Keratinocyte (primary cell): ENCODE data around the gene TLR9. TPM values are rescaled to one million over a fixed set of nuclear protein-coding genes. Genes with fewer than 3 reads are reported as not detected.

Source experiments
- DNase-seq: peaks from one replicate; pipeline ENCODE4 v3.0.0-alpha.2; 2011; ENCODE audit warnings: low read depth, missing footprints, low spot score
- FAIRE-seq: peaks from 2 replicates; lab custom pipeline; 2011; peaks lifted over from hg19 to GRCh38; lab: Jason Lieb, UNC
- H2AFZ ChIP-seq: 2 replicates; pipeline ENCODE4 v1.6.0; 2012; ENCODE audit warnings: low read length, control low read depth, inconsistent platforms; ENCODE audit not compliant: control insufficient read depth
- H3K27ac ChIP-seq: 2 replicates; pipeline ENCODE4 v1.5.1; 2011; ENCODE audit warnings: low read length; ENCODE audit not compliant: control insufficient read depth, insufficient read depth
- H3K27me3 ChIP-seq: 3 replicates; pipeline ENCODE4 v1.6.0; 2011; ENCODE audit warnings: low read length; ENCODE audit not compliant: control insufficient read depth, insufficient read depth; ENCODE audit errors: extremely low read depth
- H3K36me3 ChIP-seq, 2 experiments: 2 replicates in 1 of 2; 3 replicates in 1 of 2; pipeline ENCODE4 v1.5.1; 2011; ENCODE audit warnings: low read length in 2 of 2, mild to moderate bottlenecking in 1 of 2; ENCODE audit not compliant: control insufficient read depth in 2 of 2, insufficient read depth in 2 of 2; ENCODE audit errors: extremely low read depth in 1 of 2
- H3K4me1 ChIP-seq: 3 replicates; pipeline ENCODE4 v1.5.1; 2011; ENCODE audit warnings: low read length; ENCODE audit not compliant: control insufficient read depth, insufficient read depth; ENCODE audit errors: extremely low read depth
- H3K4me2 ChIP-seq: 3 replicates; pipeline ENCODE4 v1.6.0; 2011; ENCODE audit warnings: low read depth, low read length; ENCODE audit not compliant: control insufficient read depth, insufficient read depth; ENCODE audit errors: extremely low read depth
- H3K4me3 ChIP-seq, 3 experiments: fragments of 200-600 bp in 1 of 3; sonication (generic) in 1 of 3; 2 replicates in 2 of 3; 3 replicates in 1 of 3; pipeline ENCODE4 v1.5.1; 2011 to 2016; ENCODE audit warnings: low read length in 3 of 3, mild to moderate bottlenecking in 3 of 3, control low read depth in 2 of 3, inconsistent platforms in 1 of 3, low read depth in 1 of 3, mixed read lengths in 1 of 3, mixed run types in 1 of 3, moderate library complexity in 1 of 3; ENCODE audit not compliant: control insufficient read depth in 2 of 3, insufficient read depth in 2 of 3; ENCODE audit errors: extremely low read depth in 1 of 3
- H3K79me2 ChIP-seq: 2 replicates; pipeline ENCODE4 v1.6.0; 2012; ENCODE audit warnings: low read length; ENCODE audit not compliant: control insufficient read depth, insufficient read depth
- H3K9ac ChIP-seq: 3 replicates; pipeline ENCODE4 v1.6.0; 2011; ENCODE audit warnings: low read length; ENCODE audit not compliant: control insufficient read depth, insufficient read depth; ENCODE audit errors: extremely low read depth
- H3K9me1 ChIP-seq: 3 replicates; pipeline ENCODE4 v1.6.0; 2011; ENCODE audit warnings: low read length; ENCODE audit not compliant: control insufficient read depth, insufficient read depth; ENCODE audit errors: extremely low read depth
- H3K9me3 ChIP-seq: 2 replicates; pipeline ENCODE4 v1.5.1; 2012; ENCODE audit warnings: low read depth, low read length; ENCODE audit not compliant: control insufficient read depth
- H4K20me1 ChIP-seq: 3 replicates; pipeline ENCODE4 v1.6.0; 2011; ENCODE audit warnings: low read length; ENCODE audit not compliant: control insufficient read depth, insufficient read depth; ENCODE audit errors: extremely low read depth
- EZH2 ChIP-seq: IDR thresholded peaks from one replicate; pipeline ENCODE4 v1.6.1; 2012; ENCODE audit warnings: inconsistent platforms, mild to moderate bottlenecking, low read length, moderate library complexity
- dilution Hi-C: fragments of 300-500 bp; cut with MboI; formaldehyde crosslinking; loops from one replicate; pipeline ENCODE4 v1.7.0; 2020; ENCODE audit warnings: low sequenced_read_pairs; ENCODE audit not compliant: extremely low pct_ligation_motif_present
- polyA plus RNA-seq, 5 experiments: library from polyadenylated mRNA; depleted of rRNA in 3 of 5; stranded (reverse) in 3 of 5; stranded (forward) in 1 of 5; unstranded in 1 of 5; fragments of >200 nt; gene quantifications; 1 replicate in 1 of 5; 2 replicates in 3 of 5; 3 replicates in 1 of 5; pipeline versions ENCODE4 v1.2.1 to v1.2.3, GENCODE V29; 2011 to 2012; ENCODE audit warnings: missing spikeins in 2 of 5, low read depth in 1 of 5, low replicate concordance in 1 of 5
- TF ChIP-seq, protein P1 (sequence below), 3 experiments: IDR thresholded peaks in 1 of 3; conservative IDR thresholded peaks in 1 of 3; optimal IDR thresholded peaks in 1 of 3; 2 replicates in 2 of 3; 3 replicates in 1 of 3; pipeline versions ENCODE3 to v1.5.1; 2011; ENCODE audit warnings: low read length in 3 of 3, mild to moderate bottlenecking in 3 of 3, moderate library complexity in 2 of 3, control low read depth in 1 of 3, inconsistent platforms in 1 of 3; ENCODE audit not compliant: insufficient read depth in 2 of 3; ENCODE audit errors: extremely low read depth in 1 of 3

Gene TLR9
- polyA plus RNA-seq, 1 donor (not counting 4 experiments of a cell fraction or from before 2014, with no cell fraction given) = not detected

DNA sequence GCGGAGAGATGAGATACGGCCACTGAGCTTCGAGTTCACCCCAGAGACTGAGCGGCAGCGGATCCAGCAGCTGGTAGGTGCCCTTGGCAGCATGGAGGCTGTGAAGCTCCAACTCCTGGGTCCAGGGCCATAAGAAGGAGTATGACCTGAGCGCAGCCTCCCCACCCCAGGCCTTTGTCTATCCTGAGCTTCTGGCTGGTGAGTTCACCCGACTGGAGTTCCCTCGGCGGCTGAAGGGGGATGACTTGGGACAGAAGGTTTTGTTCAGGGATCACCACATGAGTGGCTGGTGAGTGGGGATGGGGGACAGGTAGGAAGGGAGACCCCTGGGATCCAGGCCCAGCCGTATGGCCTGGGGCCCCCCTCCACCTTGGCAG lies 22.7 kb upstream of the TLR9 start:
- Histone ChIP-seq H3K4me3 (no peak overlapping the region), H3K36me3 (peaks cover 13 to 16% of the 10 kb centered on the region in 2 experiments), H3K27me3 (no peaks in the 10 kb centered on the region), H3K4me2 (no peak overlapping the region), H3K4me1 (peaks cover 29% of the 10 kb centered on the region), H3K79me2 (no peaks in the 10 kb centered on the region), H3K9me3 (no peaks in the 10 kb centered on the region), H3K9ac (no peak overlapping the region), H3K9me1 (no peaks in the 10 kb centered on the region), H2AFZ (no peak overlapping the region), H4K20me1 (no peaks in the 10 kb centered on the region), H3K27ac (no peak overlapping the region)
- DNase-seq = no peak
- no peak for FAIRE-seq
- dilution Hi-C loops = no loop called here
- TF ChIP-seq, protein P1, sequence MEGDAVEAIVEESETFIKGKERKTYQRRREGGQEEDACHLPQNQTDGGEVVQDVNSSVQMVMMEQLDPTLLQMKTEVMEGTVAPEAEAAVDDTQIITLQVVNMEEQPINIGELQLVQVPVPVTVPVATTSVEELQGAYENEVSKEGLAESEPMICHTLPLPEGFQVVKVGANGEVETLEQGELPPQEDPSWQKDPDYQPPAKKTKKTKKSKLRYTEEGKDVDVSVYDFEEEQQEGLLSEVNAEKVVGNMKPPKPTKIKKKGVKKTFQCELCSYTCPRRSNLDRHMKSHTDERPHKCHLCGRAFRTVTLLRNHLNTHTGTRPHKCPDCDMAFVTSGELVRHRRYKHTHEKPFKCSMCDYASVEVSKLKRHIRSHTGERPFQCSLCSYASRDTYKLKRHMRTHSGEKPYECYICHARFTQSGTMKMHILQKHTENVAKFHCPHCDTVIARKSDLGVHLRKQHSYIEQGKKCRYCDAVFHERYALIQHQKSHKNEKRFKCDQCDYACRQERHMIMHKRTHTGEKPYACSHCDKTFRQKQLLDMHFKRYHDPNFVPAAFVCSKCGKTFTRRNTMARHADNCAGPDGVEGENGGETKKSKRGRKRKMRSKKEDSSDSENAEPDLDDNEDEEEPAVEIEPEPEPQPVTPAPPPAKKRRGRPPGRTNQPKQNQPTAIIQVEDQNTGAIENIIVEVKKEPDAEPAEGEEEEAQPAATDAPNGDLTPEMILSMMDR (optimal IDR thresholded peaks at IDR 0.05 in 1 of 3, IDR thresholded peaks at IDR 0.05 in 1 of 3, conservative IDR thresholded peaks at IDR 0.05 in 1 of 3; ENCODE audit: extremely low read depth in 1 of 3, insufficient read depth in 2 of 3, low read length in 3 of 3) = no peak
- no peak for TF ChIP-seq EZH2

DNA sequence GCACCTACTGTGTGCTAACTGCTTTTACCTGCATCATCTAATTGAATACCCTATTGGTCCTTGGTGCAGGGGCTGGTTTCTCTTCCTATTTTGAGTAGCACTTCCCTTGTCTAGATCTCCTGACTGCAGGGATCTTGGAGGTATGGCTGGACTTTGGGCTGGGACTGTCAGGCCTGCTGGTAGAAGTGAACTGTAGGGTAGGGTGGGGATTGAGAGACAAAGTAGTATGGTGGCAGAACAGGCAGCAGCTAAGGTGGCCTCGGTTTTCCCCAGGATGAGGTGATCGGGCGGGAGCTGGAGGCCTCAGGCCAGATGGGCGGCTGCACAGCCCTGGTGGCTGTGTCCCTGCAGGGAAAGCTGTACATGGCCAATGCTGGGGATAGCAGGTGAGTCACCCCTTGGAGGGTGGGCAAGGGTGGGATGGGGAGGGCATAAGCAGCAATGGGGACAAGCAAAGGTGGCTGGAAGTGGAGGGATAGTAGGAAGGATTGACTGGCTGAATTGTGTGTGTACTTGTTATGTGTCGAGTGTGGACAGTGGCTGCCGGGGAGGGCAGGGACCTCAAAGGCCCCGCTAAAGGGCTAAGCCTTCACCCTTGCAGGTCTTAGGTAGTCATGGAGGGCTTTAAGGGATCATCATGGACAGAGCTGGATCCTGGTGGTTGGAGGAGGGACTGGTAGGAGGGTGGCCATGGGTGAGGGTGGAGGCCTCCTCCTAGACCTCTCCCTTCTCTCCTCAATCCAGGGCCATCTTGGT lies 22.1 kb upstream of the TLR9 start:
- no peak for FAIRE-seq
- H3K4me1 ChIP-seq = peaks cover 29% of the 10 kb centered on the region
- H3K4me2 ChIP-seq = no peak overlapping the region
- no peaks in the 10 kb centered on the region for H3K79me2 ChIP-seq
- no peak overlapping the region for H3K9ac ChIP-seq
- H3K9me1 ChIP-seq = no peaks in the 10 kb centered on the region
- peaks cover 13 to 16% of the 10 kb centered on the region in 2 experiments for H3K36me3 ChIP-seq
- DNase-seq = no peak
- no peaks in the 10 kb centered on the region for H4K20me1 ChIP-seq
- dilution Hi-C loops = no loop called here
- TF ChIP-seq, protein P1 (optimal IDR thresholded peaks at IDR 0.05 in 1 of 3, IDR thresholded peaks at IDR 0.05 in 1 of 3, conservative IDR thresholded peaks at IDR 0.05 in 1 of 3; ENCODE audit: extremely low read depth in 1 of 3, insufficient read depth in 2 of 3, low read length in 3 of 3) = no peak
- no peak for TF ChIP-seq EZH2
- no peaks in the 10 kb centered on the region for H3K9me3 ChIP-seq
- no peak overlapping the region for H2AFZ ChIP-seq
- H3K4me3 ChIP-seq = no peak overlapping the region
- no peak overlapping the region for H3K27ac ChIP-seq
- H3K27me3 ChIP-seq = no peaks in the 10 kb centered on the region
